ENCODE measurements around the gene RAI1. TPM values are rescaled to one million over a fixed set of nuclear protein-coding genes. Genes with fewer than 3 reads are reported as not detected.
A peak's percentile ranks its signal among the peaks of the same experiment; 100 is the strongest.

Gene RAI1
- total and polyA plus RNA-seq, 2 of the 13 experiments (the other 11 are each of a cell fraction or from before 2014, with no cell fraction given), result 3.4 to 5.2 TPM

DNA sequence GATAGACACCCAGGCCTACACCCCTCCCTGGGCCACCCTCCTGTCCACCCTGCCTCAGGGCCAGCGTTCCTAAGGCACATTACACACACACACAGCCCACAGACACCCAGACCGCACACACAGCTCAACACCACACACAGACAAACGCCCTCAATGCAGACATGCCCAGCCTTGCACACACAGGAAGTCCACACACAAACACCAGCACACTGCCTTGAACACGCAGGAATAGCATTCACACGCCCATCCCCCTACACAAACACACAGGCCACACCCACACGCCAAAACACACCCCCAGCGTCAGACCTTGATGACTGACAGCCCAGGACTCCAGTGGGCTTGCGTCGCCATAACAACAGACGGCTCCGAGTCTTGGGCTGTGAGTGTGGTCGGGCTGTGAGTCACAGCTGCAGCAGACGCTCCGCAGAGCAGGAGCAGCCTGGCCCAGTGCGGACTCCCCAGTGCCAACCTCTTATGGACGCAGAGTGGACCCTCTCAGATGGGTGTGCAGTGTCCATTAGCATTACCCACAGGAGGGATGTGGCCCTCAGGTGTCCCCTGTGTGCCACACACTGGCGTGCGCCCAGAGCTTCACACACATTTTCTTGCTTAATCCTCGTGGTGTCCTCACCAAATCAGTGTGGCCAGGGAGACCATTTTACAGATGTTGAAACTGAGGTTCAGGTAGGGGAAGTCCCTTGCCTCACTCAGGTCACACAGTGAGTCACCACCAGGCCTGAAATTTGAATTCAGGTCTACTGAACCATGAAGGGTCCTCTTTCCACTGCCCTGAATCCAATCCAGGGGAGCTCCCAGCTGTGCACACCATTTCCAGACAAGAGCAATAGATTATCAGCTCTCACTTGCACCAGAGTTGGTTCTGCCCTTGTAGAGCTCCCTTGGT is 17.8 kb upstream of the RAI1 start:
- Histone ChIP-seq H3K27ac (ENCODE audit: extremely low read length, insufficient read depth, low read length) (no peak overlapping the region), H2AFZ (ENCODE audit: low read length) (no peak overlapping the region), H3K27me3 (ENCODE audit: control insufficient read depth in 1 of 2, insufficient read depth in 2 of 2, low read length in 2 of 2) (peaks cover 0 to 9% of the 10 kb centered on the region in 2 experiments; a peak in 1 of 5 replicates), H3K36me3 (replicated peaks in 1 of 2; ENCODE audit: control insufficient read depth in 1 of 2, insufficient read depth in 2 of 2, low read length in 2 of 2) (no peaks in the 10 kb centered on the region), H3K4me3 (replicated peaks in 1 of 3; ENCODE audit: insufficient read depth in 1 of 3, low read depth in 2 of 3, low read length in 3 of 3) (peak overlapping the region in 1 of 3 experiments; percentile 39; a peak in 1 of 6 replicates), H3K79me2 (ENCODE audit: insufficient read depth, low read length) (no peaks in the 10 kb centered on the region), H3K4me2 (ENCODE audit: low read depth, low read length) (peak overlapping the region; percentile 48), H3K4me1 (ENCODE audit: insufficient read depth, low read length) (peaks cover 71% of the 10 kb centered on the region), H3K9ac (ENCODE audit: insufficient read depth, low read depth, low read length) (no peak overlapping the region), H3K9me3 (ENCODE audit: low read length) (no peaks in the 10 kb centered on the region), H4K20me1 (ENCODE audit: insufficient read depth, low read length) (no peaks in the 10 kb centered on the region)
- in situ Hi-C loops (cut with HindIII; ENCODE audit: extremely low pct_ligation_motif_present, low pct_unique_long_range_greater_than_20kb), result no loop called here
- 11% methylated on average over 14 of the region's 19 CpGs for WGBS (ENCODE audit: low lambda C conversion rate)
- DNase-seq (ENCODE audit: low spot score) (peak; percentile 82), ATAC-seq (peak; percentile 65), FAIRE-seq (peak; percentile 32)
- intact Hi-C loops (cut with micrococcal nuclease; ENCODE audit: unreplicated experiment), result loop anchor here (10.0 kb wide), 1 partner anchor 61 kb away; no protein-coding TSS in a partner anchor
- BruUV-seq (replicated peaks), result no TSS peak
- ChIA-PET CTCF (ENCODE audit: low intra/inter-chr PET ratio, low total read pairs) (no interaction called here), POLR2A (interaction anchor here (0.6 to 1.7 kb wide), 3 partner anchors 15 to 642 kb away, joined by 3 to 5 read pairs (median 4); partner anchors contain the start of gene RAI1)
- no peak for TF ChIP-seq IKZF1 (IDR thresholded peaks at IDR 0.05)
- 0 out of 2 replicates have a peak, but pooled peaks have one; percentile 10 for TF ChIP-seq ARID5B (CRISPR knock-in tag; IDR thresholded peaks at IDR 0.05)
- no peak for TF ChIP-seq TGIF2 (CRISPR knock-in tag; IDR thresholded peaks at IDR 0.05)
- TF ChIP-seq, protein P1, sequence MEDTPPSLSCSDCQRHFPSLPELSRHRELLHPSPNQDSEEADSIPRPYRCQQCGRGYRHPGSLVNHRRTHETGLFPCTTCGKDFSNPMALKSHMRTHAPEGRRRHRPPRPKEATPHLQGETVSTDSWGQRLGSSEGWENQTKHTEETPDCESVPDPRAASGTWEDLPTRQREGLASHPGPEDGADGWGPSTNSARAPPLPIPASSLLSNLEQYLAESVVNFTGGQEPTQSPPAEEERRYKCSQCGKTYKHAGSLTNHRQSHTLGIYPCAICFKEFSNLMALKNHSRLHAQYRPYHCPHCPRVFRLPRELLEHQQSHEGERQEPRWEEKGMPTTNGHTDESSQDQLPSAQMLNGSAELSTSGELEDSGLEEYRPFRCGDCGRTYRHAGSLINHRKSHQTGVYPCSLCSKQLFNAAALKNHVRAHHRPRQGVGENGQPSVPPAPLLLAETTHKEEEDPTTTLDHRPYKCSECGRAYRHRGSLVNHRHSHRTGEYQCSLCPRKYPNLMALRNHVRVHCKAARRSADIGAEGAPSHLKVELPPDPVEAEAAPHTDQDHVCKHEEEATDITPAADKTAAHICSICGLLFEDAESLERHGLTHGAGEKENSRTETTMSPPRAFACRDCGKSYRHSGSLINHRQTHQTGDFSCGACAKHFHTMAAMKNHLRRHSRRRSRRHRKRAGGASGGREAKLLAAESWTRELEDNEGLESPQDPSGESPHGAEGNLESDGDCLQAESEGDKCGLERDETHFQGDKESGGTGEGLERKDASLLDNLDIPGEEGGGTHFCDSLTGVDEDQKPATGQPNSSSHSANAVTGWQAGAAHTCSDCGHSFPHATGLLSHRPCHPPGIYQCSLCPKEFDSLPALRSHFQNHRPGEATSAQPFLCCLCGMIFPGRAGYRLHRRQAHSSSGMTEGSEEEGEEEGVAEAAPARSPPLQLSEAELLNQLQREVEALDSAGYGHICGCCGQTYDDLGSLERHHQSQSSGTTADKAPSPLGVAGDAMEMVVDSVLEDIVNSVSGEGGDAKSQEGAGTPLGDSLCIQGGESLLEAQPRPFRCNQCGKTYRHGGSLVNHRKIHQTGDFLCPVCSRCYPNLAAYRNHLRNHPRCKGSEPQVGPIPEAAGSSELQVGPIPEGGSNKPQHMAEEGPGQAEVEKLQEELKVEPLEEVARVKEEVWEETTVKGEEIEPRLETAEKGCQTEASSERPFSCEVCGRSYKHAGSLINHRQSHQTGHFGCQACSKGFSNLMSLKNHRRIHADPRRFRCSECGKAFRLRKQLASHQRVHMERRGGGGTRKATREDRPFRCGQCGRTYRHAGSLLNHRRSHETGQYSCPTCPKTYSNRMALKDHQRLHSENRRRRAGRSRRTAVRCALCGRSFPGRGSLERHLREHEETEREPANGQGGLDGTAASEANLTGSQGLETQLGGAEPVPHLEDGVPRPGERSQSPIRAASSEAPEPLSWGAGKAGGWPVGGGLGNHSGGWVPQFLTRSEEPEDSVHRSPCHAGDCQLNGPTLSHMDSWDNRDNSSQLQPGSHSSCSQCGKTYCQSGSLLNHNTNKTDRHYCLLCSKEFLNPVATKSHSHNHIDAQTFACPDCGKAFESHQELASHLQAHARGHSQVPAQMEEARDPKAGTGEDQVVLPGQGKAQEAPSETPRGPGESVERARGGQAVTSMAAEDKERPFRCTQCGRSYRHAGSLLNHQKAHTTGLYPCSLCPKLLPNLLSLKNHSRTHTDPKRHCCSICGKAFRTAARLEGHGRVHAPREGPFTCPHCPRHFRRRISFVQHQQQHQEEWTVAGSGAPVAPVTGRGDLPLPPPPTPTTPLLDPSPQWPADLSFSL (CRISPR knock-in tag; IDR thresholded peaks at IDR 0.05), result peak; percentile 84
- peak; percentile 51; the same call in 1 of the 2 replicates for TF ChIP-seq GATAD2A (CRISPR knock-in tag; IDR thresholded peaks at IDR 0.05)
- TF ChIP-seq SAP130 (CRISPR knock-in tag; IDR thresholded peaks at IDR 0.05; ENCODE audit: low read depth), result peak; percentile 37; the same call in 1 of the 2 replicates
- no peak for TF ChIP-seq ZNF605 (CRISPR knock-in tag; IDR thresholded peaks at IDR 0.05)
- TF ChIP-seq FOXK2 (IDR thresholded peaks at IDR 0.05), result no peak
- peak; percentile 43 for TF ChIP-seq XRCC5 (optimal IDR thresholded peaks at IDR 0.05; ENCODE audit: low read length)
- TF ChIP-seq ZNF329 (CRISPR knock-in tag; IDR thresholded peaks at IDR 0.05; ENCODE audit: low read depth), result no peak
- TF ChIP-seq ZNF598 (CRISPR knock-in tag; IDR thresholded peaks at IDR 0.05; ENCODE audit: borderline replicate concordance), result 0 out of 2 replicates have a peak, but pooled peaks have one; percentile 11
- 0 out of 2 replicates have a peak, but pooled peaks have one; percentile 37 for TF ChIP-seq NFYC (CRISPR knock-in tag; IDR thresholded peaks at IDR 0.05)

All from HepG2 (cell line).